Colon (tissue), 2 donors: ENCODE data around the gene NPDC1.
"Not testable (repeated sequence)": the region's sequence is repeated elsewhere in the genome, so short reads cannot be mapped to it uniquely, and the experiment has no call there.

Experiments used
- FAIRE-seq: peaks from 2 replicates; lab custom pipeline; 2012; peaks lifted over from hg19 to GRCh38; lab: Jason Lieb, UNC
- donor health status: control.
- donor health status: control.

Gene NPDC1

GRCh38 chr9:137011156-137011555 lies 34.8 kb downstream of the NPDC1 start:
- FAIRE-seq = no peak

GRCh38 chr9:137009938-137010732 lies 35.8 kb downstream of the NPDC1 start:
- no peak for FAIRE-seq

GRCh38 chr9:137009217-137009616 lies 36.8 kb downstream of the NPDC1 start:
- FAIRE-seq = no peak

GRCh38 chr9:137008312-137008711 lies 37.7 kb downstream of the NPDC1 start:
- no peak for FAIRE-seq

- FAIRE-seq = no peak
These were observed 38.1 kb downstream of the NPDC1 start for GRCh38 chr9:137007816-137008270.

- FAIRE-seq = no peak
These were observed 38.7 kb downstream of the NPDC1 start for GRCh38 chr9:137007108-137007815.

GRCh38 chr9:137006116-137007003 lies 39.6 kb downstream of the NPDC1 start:
- FAIRE-seq = no peak

GRCh38 chr9:137004285-137004684 lies 41.7 kb downstream of the NPDC1 start:
- not testable (repeated sequence) for FAIRE-seq

- FAIRE-seq = no peak
These were observed 43.3 kb downstream of the NPDC1 start for GRCh38 chr9:137002646-137003041.

- FAIRE-seq = no peak
These were observed 43.9 kb downstream of the NPDC1 start for GRCh38 chr9:137001857-137002645.

- FAIRE-seq = no peak
These were observed 45.6 kb downstream of the NPDC1 start for GRCh38 chr9:137000177-137000930.

- no peak for FAIRE-seq
These were observed 48.1 kb downstream of the NPDC1 start for GRCh38 chr9:136997830-136998234.

- FAIRE-seq = no peak
These were observed 48.6 kb downstream of the NPDC1 start for GRCh38 chr9:136997371-136997770.

GRCh38 chr9:136996361-136997292 lies 49.4 kb downstream of the NPDC1 start, which contains the start of gene CLIC3:
Gene CLIC3 (minus strand): TSS chr9:136996568. CDS start chr9:136996543, 25 bp downstream.
- no peak for FAIRE-seq

- no peak for FAIRE-seq
These were observed 50.1 kb downstream of the NPDC1 start for GRCh38 chr9:136995772-136996311.

GRCh38 chr9:136995362-136995761 lies 50.6 kb downstream of the NPDC1 start:
- FAIRE-seq = no peak

GRCh38 chr9:136994888-136995230 lies 51.1 kb downstream of the NPDC1 start:
- no peak for FAIRE-seq

GRCh38 chr9:136994180-136994887 lies 51.6 kb downstream of the NPDC1 start:
- FAIRE-seq = no peak
